Keratinocyte (primary cell): ENCODE data around the gene MRGPRD.

ENCODE experiments used
- CTCF ChIP-seq, 3 experiments: IDR thresholded peaks in 1 of 3; conservative IDR thresholded peaks in 1 of 3; optimal IDR thresholded peaks in 1 of 3; 2 replicates in 2 of 3; 3 replicates in 1 of 3; pipeline versions ENCODE3 to v1.5.1; 2011; ENCODE audit warnings: low read length in 3 of 3, mild to moderate bottlenecking in 3 of 3, moderate library complexity in 2 of 3, control low read depth in 1 of 3, inconsistent platforms in 1 of 3; ENCODE audit not compliant: insufficient read depth in 2 of 3; ENCODE audit errors: extremely low read depth in 1 of 3
- EZH2 ChIP-seq: IDR thresholded peaks from one replicate; pipeline ENCODE4 v1.6.1; 2012; ENCODE audit warnings: inconsistent platforms, mild to moderate bottlenecking, low read length, moderate library complexity

- TF ChIP-seq CTCF (optimal IDR thresholded peaks at IDR 0.05 in 1 of 3, IDR thresholded peaks at IDR 0.05 in 1 of 3, conservative IDR thresholded peaks at IDR 0.05 in 1 of 3; ENCODE audit: extremely low read depth in 1 of 3, insufficient read depth in 2 of 3, low read length in 3 of 3) (no peak), EZH2 (no peak)
Observed at GRCh38 chr11:68978931-68979594, 1.7 kb downstream of the MRGPRD start.
